Right ventricle myocardium inferior (tissue), 1 donor: ENCODE results near the gene CTSZ. TPM values are rescaled to one million over a fixed set of nuclear protein-coding genes. Genes with fewer than 3 reads are reported as not detected.

Source experiments
- ATAC-seq: fragments of 200-7000 bp; cut with Tn5 transposase; one replicate; pipeline ENCODE4 v1.9.1; 2020; ENCODE audit warnings: mild to moderate bottlenecking, moderate library complexity
- DNase-seq: peaks from one replicate; pipeline ENCODE4 v3.0.0; 2021; ENCODE audit errors: missing footprints
- intact Hi-C: fragments of 100-400 bp; cut with DNase I; formaldehyde crosslinking; loops from one replicate; pipeline ENCODE4 v1.11.0; 2022
- total RNA-seq: library from RNA; stranded (reverse); fragmentation: NEBNext Ultra II Directional; extraction: Animal tissue kit (Norgen Biotek cat#: 25700); gene quantifications from one replicate; pipeline ENCODE4 v1.2.1, GENCODE V29; 2021
- donor health status: DM: no; HTN: yes; CAD: no; lungs with severe emphysema.

Gene CTSZ
- total RNA-seq, 1 donor from 2014 or later: 138 TPM

GRCh38 chr20:59004493-59004762 is 2.6 kb downstream of the CTSZ start:
- ATAC-seq: no peak
- intact Hi-C loops: loop anchor here (2.0 kb wide), 1 partner anchor 22 kb away; no protein-coding TSS in a partner anchor
- DNase-seq: peak; percentile 85

- intact Hi-C loops: loop anchor here (2.0 kb wide), 1 partner anchor 21 kb away; no protein-coding TSS in a partner anchor
- no peak for ATAC-seq
- no peak for DNase-seq
Measured at GRCh38 chr20:59003836-59004492, 3.1 kb downstream of the CTSZ start.

GRCh38 chr20:59002874-59003399 is 4.1 kb downstream of the CTSZ start:
- DNase-seq (no peak), ATAC-seq (no peak)
- intact Hi-C loops: no loop called here

GRCh38 chr20:59002388-59002787 is 4.7 kb downstream of the CTSZ start:
- DNase-seq: no peak
- ATAC-seq: no peak
- intact Hi-C loops: no loop called here

GRCh38 chr20:59001449-59002171 is 5.4 kb downstream of the CTSZ start:
- intact Hi-C loops: no loop called here
- no peak for ATAC-seq
- DNase-seq: no peak

- intact Hi-C loops: no loop called here
- no peak for DNase-seq
- ATAC-seq: no peak
Measured at GRCh38 chr20:59001068-59001448, 6.0 kb downstream of the CTSZ start.

GRCh38 chr20:59000326-59000725 is 6.7 kb downstream of the CTSZ start:
- intact Hi-C loops: no loop called here
- ATAC-seq: no peak
- DNase-seq: no peak

- ATAC-seq: no peak
- intact Hi-C loops: no loop called here
- no peak for DNase-seq
Measured at GRCh38 chr20:58998656-58999055, 8.4 kb downstream of the CTSZ start.

GRCh38 chr20:58997141-58997770 is 9.8 kb downstream of the CTSZ start:
- intact Hi-C loops: no loop called here
- DNase-seq: no peak
- ATAC-seq: no peak

- no peak for DNase-seq
- no peak for ATAC-seq
- intact Hi-C loops: no loop called here
Measured at GRCh38 chr20:58996226-58996611, 10.8 kb downstream of the CTSZ start.

- intact Hi-C loops: no loop called here
- ATAC-seq: no peak
- DNase-seq: no peak
Measured at GRCh38 chr20:58995461-58996225, 11.4 kb downstream of the CTSZ start.

GRCh38 chr20:58994390-58995159 is 12.5 kb downstream of the CTSZ start:
- DNase-seq (no peak), ATAC-seq (no peak)
- intact Hi-C loops: no loop called here

- ATAC-seq (no peak), DNase-seq (no peak)
- intact Hi-C loops: no loop called here
Measured at GRCh38 chr20:58993332-58994248, 13.5 kb downstream of the CTSZ start.

GRCh38 chr20:58992911-58993310 is 14.1 kb downstream of the CTSZ start:
- DNase-seq (no peak), ATAC-seq (no peak)
- intact Hi-C loops: no loop called here

- ATAC-seq (no peak), DNase-seq (no peak)
- intact Hi-C loops: no loop called here
Measured at GRCh38 chr20:58991715-58992114, 15.3 kb downstream of the CTSZ start.

GRCh38 chr20:58990651-58991445 is 16.2 kb downstream of the CTSZ start:
- intact Hi-C loops: no loop called here
- no peak for DNase-seq

GRCh38 chr20:58989196-58989595 is 17.9 kb downstream of the CTSZ start:
- no peak for DNase-seq
- ATAC-seq: no peak
- intact Hi-C loops: no loop called here

More at GRCh38 chr20:58990651-58991445, 16.2 kb downstream of the CTSZ start:
- ATAC-seq: no peak
